ENCODE results near the gene HORMAD1.

- TF ChIP-seq POLR2AphosphoS5 (IDR thresholded peaks at IDR 0.05; ENCODE audit: insufficient read depth, low read depth, low read length), result no peak
- TF ChIP-seq, protein P1, sequence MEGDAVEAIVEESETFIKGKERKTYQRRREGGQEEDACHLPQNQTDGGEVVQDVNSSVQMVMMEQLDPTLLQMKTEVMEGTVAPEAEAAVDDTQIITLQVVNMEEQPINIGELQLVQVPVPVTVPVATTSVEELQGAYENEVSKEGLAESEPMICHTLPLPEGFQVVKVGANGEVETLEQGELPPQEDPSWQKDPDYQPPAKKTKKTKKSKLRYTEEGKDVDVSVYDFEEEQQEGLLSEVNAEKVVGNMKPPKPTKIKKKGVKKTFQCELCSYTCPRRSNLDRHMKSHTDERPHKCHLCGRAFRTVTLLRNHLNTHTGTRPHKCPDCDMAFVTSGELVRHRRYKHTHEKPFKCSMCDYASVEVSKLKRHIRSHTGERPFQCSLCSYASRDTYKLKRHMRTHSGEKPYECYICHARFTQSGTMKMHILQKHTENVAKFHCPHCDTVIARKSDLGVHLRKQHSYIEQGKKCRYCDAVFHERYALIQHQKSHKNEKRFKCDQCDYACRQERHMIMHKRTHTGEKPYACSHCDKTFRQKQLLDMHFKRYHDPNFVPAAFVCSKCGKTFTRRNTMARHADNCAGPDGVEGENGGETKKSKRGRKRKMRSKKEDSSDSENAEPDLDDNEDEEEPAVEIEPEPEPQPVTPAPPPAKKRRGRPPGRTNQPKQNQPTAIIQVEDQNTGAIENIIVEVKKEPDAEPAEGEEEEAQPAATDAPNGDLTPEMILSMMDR (IDR thresholded peaks at IDR 0.05; ENCODE audit: extremely low read depth in 1 of 2, insufficient read depth in 1 of 2, low read depth in 1 of 2, low read length in 2 of 2), result no peak
- no peak for TF ChIP-seq POLR2A (IDR thresholded peaks at IDR 0.05; ENCODE audit: low read depth, low read length)
- TF ChIP-seq EZH2 (IDR thresholded peaks at IDR 0.05; ENCODE audit: borderline replicate concordance, low read depth, low read length, severe bottlenecking), result no peak
- no peak for TF ChIP-seq MAX (IDR thresholded peaks at IDR 0.05; ENCODE audit: insufficient read depth, insufficient read length)
- no peak for TF ChIP-seq MYC (IDR thresholded peaks at IDR 0.05; ENCODE audit: low read depth, low read length)
- no peak for TF ChIP-seq FOS (IDR thresholded peaks at IDR 0.05; ENCODE audit: borderline replicate concordance, insufficient read depth, low read length)
- TF ChIP-seq GATA2 (IDR thresholded peaks at IDR 0.05; ENCODE audit: insufficient read depth, insufficient read length, low read depth, low read length), result no peak
- no peak for TF ChIP-seq JUN (IDR thresholded peaks at IDR 0.05; ENCODE audit: borderline replicate concordance, insufficient read depth, insufficient read length, low read depth)
Observed at GRCh38 chr1:150674881-150675280, 45.8 kb downstream of the HORMAD1 start.

Data from endothelial cell of umbilical vein (primary cell).